Activated CD4-positive, alpha-beta T cell treated with anti-CD3 and anti-CD28 coated beads, Interleukin-2, amount 10 ng/mL, durations not matched to agents 24 days and 14 days (primary cell): ENCODE measurements around the gene CLEC4F. TPM values are rescaled to one million over a fixed set of nuclear protein-coding genes. Genes with fewer than 3 reads are reported as not detected.

Experiments used
- DNase-seq: peaks from one replicate; pipeline ENCODE4 v3.0.0; 2022
- H3K27ac Mint-ChIP-seq: one replicate; pipeline ENCODE4 v1.8.0; 2022; ENCODE audit warnings: mild to moderate bottlenecking, mixed read lengths
- H3K27me3 Mint-ChIP-seq: one replicate; pipeline ENCODE4 v1.8.0; 2022; ENCODE audit warnings: mixed read lengths
- H3K36me3 Mint-ChIP-seq: one replicate; pipeline ENCODE4 v1.8.0; 2022; ENCODE audit warnings: low read depth, mild to moderate bottlenecking, mixed read lengths
- H3K4me1 Mint-ChIP-seq: one replicate; pipeline ENCODE4 v1.8.0; 2021; ENCODE audit warnings: mixed read lengths
- H3K4me3 Mint-ChIP-seq: one replicate; pipeline ENCODE4 v1.8.0; 2022; ENCODE audit warnings: mild to moderate bottlenecking, moderate library complexity, mixed read lengths
- H3K9me3 Mint-ChIP-seq: one replicate; pipeline ENCODE4 v1.8.0; 2021; ENCODE audit warnings: mixed read lengths
- intact Hi-C: fragments of 100-400 bp; cut with micrococcal nuclease; formaldehyde crosslinking; loops from one replicate; pipeline ENCODE4 v1.15.1; 2023
- total RNA-seq: library from RNA; stranded (reverse); gene quantifications from 2 replicates; pipeline ENCODE4 v1.2.3, GENCODE V29; 2022

CLEC4F gene
- total RNA-seq: not detected in 2 replicates

DNA sequence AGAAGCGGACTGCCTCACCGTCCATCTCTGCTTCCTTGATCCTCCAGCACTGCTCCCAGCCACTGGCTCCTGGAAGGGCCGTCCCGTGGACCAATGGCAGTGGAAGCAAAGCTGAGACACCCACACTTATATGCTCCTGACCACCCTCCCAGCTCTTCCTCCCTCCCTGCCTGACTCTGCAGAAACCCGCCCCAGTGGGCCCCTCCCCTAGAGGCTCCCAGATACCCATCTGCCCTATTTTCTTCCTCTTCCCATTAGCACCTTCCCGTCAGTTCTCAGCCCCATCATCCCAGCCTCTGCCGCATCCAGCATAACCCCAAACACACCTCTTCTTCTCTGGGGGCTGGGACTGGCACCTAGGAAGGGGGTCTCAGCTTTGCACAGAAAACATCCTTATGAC, at the start of gene CLEC4F:
CLEC4F (minus strand) TSS at position 101 of the 400 bp plus-strand sequence; CDS start at position 25, 76 bp downstream.
- Mint-ChIP-seq H3K4me3 (no peak within 1 kb of the TSS), H3K4me1 (peaks cover 11% of the 10 kb centered on the region), H3K36me3 (no peaks in the 10 kb centered on the region), H3K9me3 (no peaks in the 10 kb centered on the region), H3K27me3 (peaks cover 3% of the 10 kb centered on the region), H3K27ac (no peak within 1 kb of the TSS)
- intact Hi-C loops: no loop called here
- DNase-seq: no peak

- no peak for DNase-seq
- intact Hi-C loops: no loop called here
- Mint-ChIP-seq H3K4me3 (no peak overlapping the region), H3K9me3 (no peaks in the 10 kb centered on the region), H3K36me3 (no peaks in the 10 kb centered on the region), H3K27me3 (peaks cover 30% of the 10 kb centered on the region), H3K4me1 (peaks cover 6% of the 10 kb centered on the region), H3K27ac (no peak overlapping the region)
Measured at GRCh38 chr2:70868970-70869369, 48.6 kb upstream of the CLEC4F start.

DNA sequence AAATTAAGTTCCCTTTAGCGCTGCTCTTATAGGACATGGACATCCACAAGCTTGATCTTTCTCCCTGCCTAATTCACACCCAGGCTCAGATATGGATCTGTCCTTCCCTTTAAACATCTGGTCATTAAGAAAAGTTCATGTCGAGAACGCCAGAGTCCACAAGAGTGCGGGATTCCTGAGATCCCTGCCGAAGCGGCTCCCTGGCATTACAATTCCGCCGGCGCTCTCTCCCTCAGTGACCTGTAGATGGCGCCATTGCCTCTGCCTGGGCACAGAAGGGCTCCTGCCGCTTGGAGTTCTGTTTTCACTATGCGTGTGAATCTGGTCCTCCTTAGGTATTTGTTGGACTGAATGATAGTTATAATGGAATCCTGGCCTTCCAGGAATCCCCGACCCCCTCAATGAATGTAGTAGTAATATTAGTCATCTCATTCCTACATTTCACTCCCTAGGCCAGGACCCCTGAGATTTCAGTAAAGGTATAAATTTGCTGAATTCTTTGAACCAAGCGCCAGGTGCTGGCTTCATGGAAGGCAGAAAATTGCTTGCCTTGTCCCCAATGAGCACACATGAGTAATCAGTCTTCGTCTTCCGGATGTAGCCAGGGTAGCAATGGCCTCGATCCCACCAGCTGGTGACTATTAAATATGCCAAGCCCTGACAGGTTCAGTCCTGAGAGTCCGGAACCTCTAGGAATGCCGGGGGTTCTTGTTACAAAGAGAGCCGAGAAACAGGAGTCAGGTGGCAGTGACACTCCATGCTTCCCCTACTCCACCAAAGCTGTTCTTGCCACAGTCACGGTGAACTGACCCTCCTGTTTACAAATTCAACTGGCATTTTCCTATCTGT, 41.6 kb upstream of the CLEC4F start:
- H3K4me3 Mint-ChIP-seq: peak overlapping the region; percentile 12
- no peaks in the 10 kb centered on the region for H3K36me3 Mint-ChIP-seq
- H3K27ac Mint-ChIP-seq: no peak overlapping the region
- intact Hi-C loops: loop anchor here (2.0 to 5.0 kb wide), 3 partner anchors 45 to 75 kb away; no protein-coding TSS in a partner anchor
- peak; percentile 92 for DNase-seq
- H3K9me3 Mint-ChIP-seq: no peaks in the 10 kb centered on the region
- H3K4me1 Mint-ChIP-seq: peaks cover 9% of the 10 kb centered on the region
- H3K27me3 Mint-ChIP-seq: peaks cover 57% of the 10 kb centered on the region

DNA sequence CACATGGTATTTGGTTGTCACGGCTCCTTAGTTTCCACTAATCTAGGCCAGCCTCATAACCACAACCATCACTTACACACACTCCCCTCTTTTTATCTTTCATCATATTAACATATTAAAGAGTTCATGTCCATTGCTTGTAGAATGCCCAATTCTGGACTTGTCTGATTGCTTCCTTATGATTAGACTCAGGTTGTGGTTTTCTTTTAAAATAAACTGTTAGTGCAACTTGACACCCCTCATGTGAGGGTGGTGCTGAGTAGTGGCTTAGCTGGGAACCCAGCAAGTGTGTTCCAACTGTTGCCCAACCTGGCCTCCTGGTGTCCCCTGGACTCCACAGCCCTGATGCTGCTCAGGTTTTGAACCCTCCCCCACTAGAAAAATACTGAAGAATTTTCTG, 35.3 kb upstream of the CLEC4F start:
- Mint-ChIP-seq H3K27me3 (peaks cover 31% of the 10 kb centered on the region), H3K36me3 (no peaks in the 10 kb centered on the region)

GRCh38 chr2:70854411-70854810, 34.0 kb upstream of the CLEC4F start:
- peaks cover 23% of the 10 kb centered on the region for H3K4me1 Mint-ChIP-seq
- intact Hi-C loops: loop anchor here (10.0 kb wide), 1 partner anchor 550 kb away; the partner anchor contains the start of gene FAM136A
- no peak overlapping the region for H3K4me3 Mint-ChIP-seq
- H3K36me3 Mint-ChIP-seq: no peaks in the 10 kb centered on the region
- H3K9me3 Mint-ChIP-seq: no peaks in the 10 kb centered on the region
- peaks cover 20% of the 10 kb centered on the region for H3K27me3 Mint-ChIP-seq
- no peak for DNase-seq
- no peak overlapping the region for H3K27ac Mint-ChIP-seq

More for the DNA sequence above, 35.3 kb upstream of the CLEC4F start:
- H3K4me1 Mint-ChIP-seq: peaks cover 21% of the 10 kb centered on the region
- H3K27ac Mint-ChIP-seq: no peak overlapping the region
- no peak for DNase-seq
- no peaks in the 10 kb centered on the region for H3K9me3 Mint-ChIP-seq
- H3K4me3 Mint-ChIP-seq: no peak overlapping the region
- intact Hi-C loops: loop anchor here (10.0 kb wide), 1 partner anchor 551 kb away; the partner anchor contains the start of gene FAM136A

DNA sequence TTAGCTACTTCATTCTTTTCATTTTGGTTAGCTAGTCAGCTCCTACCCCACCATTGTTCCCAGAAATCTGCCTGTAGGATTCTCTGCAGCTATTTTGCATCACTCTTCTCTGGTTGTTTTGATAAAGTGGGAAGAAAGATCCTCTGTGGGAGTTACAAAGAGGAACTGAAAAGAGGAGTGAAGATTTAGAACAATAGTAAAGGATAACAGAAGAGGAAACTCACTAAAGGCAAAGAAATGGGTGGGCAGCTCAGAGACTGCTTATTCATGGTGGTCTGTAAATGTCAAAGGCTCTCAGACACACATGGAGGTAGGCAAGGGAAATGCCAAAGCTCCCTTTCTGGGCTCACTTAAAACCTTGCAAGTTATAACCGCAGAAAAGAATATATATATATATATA, 32.4 kb upstream of the CLEC4F start:
- no peaks in the 10 kb centered on the region for H3K9me3 Mint-ChIP-seq
- H3K27me3 Mint-ChIP-seq: peaks cover 6% of the 10 kb centered on the region
- DNase-seq: no peak
- H3K4me1 Mint-ChIP-seq: peaks cover 23% of the 10 kb centered on the region
- no peak overlapping the region for H3K4me3 Mint-ChIP-seq
- H3K36me3 Mint-ChIP-seq: no peaks in the 10 kb centered on the region
- intact Hi-C loops: loop anchor here (10.0 kb wide), 1 partner anchor 548 kb away; the partner anchor contains the start of gene FAM136A
- no peak overlapping the region for H3K27ac Mint-ChIP-seq

GRCh38 chr2:70851704-70852103, 31.3 kb upstream of the CLEC4F start:
- H3K27ac Mint-ChIP-seq: peak overlapping the region; percentile 69
- peaks cover 23% of the 10 kb centered on the region for H3K4me1 Mint-ChIP-seq
- intact Hi-C loops: loop anchor here (1.0 to 10.0 kb wide), 2 partner anchors 25 to 547 kb away; partner anchors contain the start of gene FAM136A
- no peaks in the 10 kb centered on the region for H3K36me3 Mint-ChIP-seq
- H3K4me3 Mint-ChIP-seq: peak overlapping the region; percentile 12
- no peaks in the 10 kb centered on the region for H3K9me3 Mint-ChIP-seq
- peak; percentile 79 for DNase-seq
- peaks cover 2% of the 10 kb centered on the region for H3K27me3 Mint-ChIP-seq

DNA sequence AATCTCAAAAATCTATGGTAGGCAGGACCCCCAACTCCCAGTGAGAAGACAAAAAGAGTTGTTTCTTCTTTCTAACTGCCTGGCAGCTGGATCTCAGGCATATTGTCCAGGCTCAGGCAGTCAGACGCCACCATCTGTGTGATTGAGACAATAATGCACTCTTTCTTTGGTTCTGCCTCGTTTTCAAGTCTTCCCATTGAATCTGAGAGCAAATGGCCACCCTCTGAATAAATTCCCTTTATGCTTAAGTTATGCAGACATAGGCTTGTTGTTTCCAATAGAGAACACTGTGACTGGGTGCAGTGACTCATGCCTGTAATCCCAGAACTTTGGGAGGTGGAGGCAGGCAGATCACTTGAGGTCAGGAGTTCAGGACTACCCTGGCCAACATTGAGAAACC, 30.5 kb upstream of the CLEC4F start:
- DNase-seq: no peak
- Mint-ChIP-seq H3K9me3 (no peaks in the 10 kb centered on the region), H3K27ac (no peak overlapping the region), H3K4me1 (peaks cover 23% of the 10 kb centered on the region), H3K4me3 (no peak overlapping the region), H3K27me3 (no peaks in the 10 kb centered on the region), H3K36me3 (no peaks in the 10 kb centered on the region)
- intact Hi-C loops: loop anchor here (1.0 to 10.0 kb wide), 2 partner anchors 25 to 546 kb away; partner anchors contain the start of gene FAM136A

GRCh38 chr2:70842401-70842800, 22.0 kb upstream of the CLEC4F start:
- Mint-ChIP-seq H3K4me1 (no peaks in the 10 kb centered on the region), H3K36me3 (no peaks in the 10 kb centered on the region), H3K27ac (no peak overlapping the region), H3K4me3 (no peak overlapping the region), H3K9me3 (peaks cover 3% of the 10 kb centered on the region), H3K27me3 (peaks cover 12% of the 10 kb centered on the region)
- intact Hi-C loops: no loop called here
- no peak for DNase-seq

GRCh38 chr2:70837980-70838925, 17.9 kb upstream of the CLEC4F start:
- no peak for DNase-seq
- Mint-ChIP-seq H3K27ac (no peak overlapping the region), H3K9me3 (peaks cover 3% of the 10 kb centered on the region), H3K4me3 (no peak overlapping the region), H3K27me3 (peaks cover 2% of the 10 kb centered on the region), H3K4me1 (no peaks in the 10 kb centered on the region), H3K36me3 (no peaks in the 10 kb centered on the region)
- intact Hi-C loops: no loop called here

- no peaks in the 10 kb centered on the region for H3K9me3 Mint-ChIP-seq
- intact Hi-C loops: no loop called here
- no peak for DNase-seq
- H3K36me3 Mint-ChIP-seq: no peaks in the 10 kb centered on the region
- no peaks in the 10 kb centered on the region for H3K4me1 Mint-ChIP-seq
- H3K27ac Mint-ChIP-seq: no peak within 1 kb of the TSS
- no peak within 1 kb of the TSS for H3K4me3 Mint-ChIP-seq
- no peaks in the 10 kb centered on the region for H3K27me3 Mint-ChIP-seq
Measured at GRCh38 chr2:70835643-70836042, 15.2 kb upstream of the CLEC4F start, which contains the start of gene CD207. Gene CD207, minus strand, starts transcription at chr2:70835816. Its CDS starts 40 bp downstream, at chr2:70835776.

DNA sequence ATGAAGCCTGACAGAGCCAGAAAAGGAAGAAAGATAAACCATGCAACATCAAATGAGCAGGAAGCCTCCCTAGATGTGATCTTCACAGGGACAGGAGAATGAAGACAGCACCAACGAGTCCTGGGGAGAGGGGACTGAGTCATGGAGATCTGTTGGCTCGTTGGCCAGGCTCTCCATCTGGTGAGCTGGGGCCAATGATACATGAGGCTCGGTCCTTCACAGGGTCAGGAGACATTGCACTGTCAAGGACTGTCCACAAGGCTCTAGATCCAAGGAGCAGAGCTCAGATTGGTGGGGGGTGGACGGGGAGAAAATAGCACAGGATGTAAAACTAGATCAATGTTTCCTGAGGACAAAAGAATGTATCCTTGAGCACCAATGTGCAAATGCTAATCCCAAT, 14.5 kb upstream of the CLEC4F start:
- Mint-ChIP-seq H3K4me1 (peaks cover 1% of the 10 kb centered on the region), H3K9me3 (no peaks in the 10 kb centered on the region), H3K36me3 (no peaks in the 10 kb centered on the region), H3K27me3 (no peaks in the 10 kb centered on the region), H3K27ac (no peak overlapping the region), H3K4me3 (no peak overlapping the region)
- no peak for DNase-seq
- intact Hi-C loops: no loop called here

GRCh38 chr2:70834106-70834505, 13.7 kb upstream of the CLEC4F start:
- Mint-ChIP-seq H3K27me3 (no peaks in the 10 kb centered on the region), H3K36me3 (no peaks in the 10 kb centered on the region), H3K4me3 (no peak overlapping the region), H3K4me1 (peaks cover 2% of the 10 kb centered on the region), H3K9me3 (no peaks in the 10 kb centered on the region), H3K27ac (no peak overlapping the region)
- DNase-seq: no peak
- intact Hi-C loops: no loop called here
